Spinal cord (tissue), 10 donors: ENCODE measurements around the gene VPREB3. TPM values are rescaled to one million over a fixed set of nuclear protein-coding genes. Genes with fewer than 3 reads are reported as not detected.

Source experiments
- DNase-seq, 6 donors: peaks; one replicate each; pipeline versions ENCODE4 v3.0.0 to v3.0.0-alpha.2; 2013 to 2015; ENCODE audit warnings: low spot score in 6 of 6, low read depth in 4 of 6
- H3K27ac ChIP-seq: one replicate; pipeline ENCODE4 v1.5.1; 2013; ENCODE audit warnings: low read depth, low read length, control low read depth
- H3K27me3 ChIP-seq: one replicate; pipeline ENCODE4 v1.6.1; 2013; ENCODE audit warnings: low read length; ENCODE audit not compliant: control insufficient read depth, insufficient read depth
- H3K36me3 ChIP-seq: one replicate; pipeline ENCODE4 v1.6.1; 2013; ENCODE audit warnings: low read length; ENCODE audit not compliant: control insufficient read depth, insufficient read depth
- H3K4me1 ChIP-seq: one replicate; pipeline ENCODE4 v1.6.1; 2013; ENCODE audit warnings: low read length; ENCODE audit not compliant: control insufficient read depth, insufficient read depth
- H3K4me3 ChIP-seq: one replicate; pipeline ENCODE4 v1.5.1; 2013; ENCODE audit warnings: low read depth, low read length, control low read depth
- H3K9me3 ChIP-seq: one replicate; pipeline ENCODE4 v1.6.1; 2013; ENCODE audit warnings: low read length; ENCODE audit not compliant: control insufficient read depth, insufficient read depth
- WGBS: methylation state at CpG from one replicate; pipeline ENCODE4 v1.1.5; 2013; ENCODE audit warnings: missing lambda C conversion rate; ENCODE audit not compliant: insufficient coverage; 5-methylcytosine and 5-hydroxymethylcytosine counted together
- polyA plus RNA-seq, 2 donors: library from polyadenylated mRNA; unstranded; fragments of 120-200 nt; gene quantifications; one replicate each; pipeline ENCODE4 v1.2.1, GENCODE V29; 2013; ENCODE audit not compliant: insufficient read length in 2 of 2
- total RNA-seq, 2 donors: library from RNA; depleted of rRNA in 1 of 2; stranded (reverse); fragments of 120-200 nt in 1 of 2; fragments of >200 nt in 1 of 2; gene quantifications; one replicate each; pipeline versions ENCODE4 v1.2.3 to v1.2.4, GENCODE V29; 2013 to 2014
- donor health status: healthy.

The VPREB3 gene
- total and polyA plus RNA-seq, 4 donors: 0.33 to 1.2 (median 0.89) TPM; not detected in 1

GRCh38 chr22:23718371-23719165 is 35.7 kb downstream of the VPREB3 start:
- Histone ChIP-seq H3K9me3 (no peaks in the 10 kb centered on the region), H3K4me1 (peaks cover 22% of the 10 kb centered on the region), H3K4me3 (no peak overlapping the region), H3K36me3 (peaks cover 18% of the 10 kb centered on the region), H3K27ac (no peak overlapping the region), H3K27me3 (no peaks in the 10 kb centered on the region)
- no peak for DNase-seq
- 87% methylated on average over 5 of the region's 17 CpGs for WGBS

GRCh38 chr22:23716811-23717801 is 37.1 kb downstream of the VPREB3 start:
- H3K9me3 ChIP-seq: no peaks in the 10 kb centered on the region
- H3K27me3 ChIP-seq: no peaks in the 10 kb centered on the region
- peak overlapping the region; percentile 33 for H3K27ac ChIP-seq
- H3K4me1 ChIP-seq: peaks cover 22% of the 10 kb centered on the region
- H3K4me3 ChIP-seq: peak overlapping the region; percentile 78
- DNase-seq: peak; percentile 78 to 97 (median 81)
- WGBS: 3% methylated on average over 83 of the region's 84 CpGs
- H3K36me3 ChIP-seq: peaks cover 32% of the 10 kb centered on the region

GRCh38 chr22:23715806-23716375 is 38.3 kb downstream of the VPREB3 start:
- Histone ChIP-seq H3K36me3 (peaks cover 40% of the 10 kb centered on the region), H3K4me3 (peak overlapping the region; percentile 78), H3K27ac (no peak overlapping the region), H3K27me3 (no peaks in the 10 kb centered on the region), H3K4me1 (peaks cover 22% of the 10 kb centered on the region), H3K9me3 (no peaks in the 10 kb centered on the region)
- 84% methylated on average over 2 of the region's 18 CpGs for WGBS
- DNase-seq: no peak

GRCh38 chr22:23714596-23715578 is 39.3 kb downstream of the VPREB3 start:
- Histone ChIP-seq H3K27ac (no peak overlapping the region), H3K4me1 (peaks cover 22% of the 10 kb centered on the region), H3K27me3 (no peaks in the 10 kb centered on the region), H3K4me3 (no peak overlapping the region), H3K36me3 (peaks cover 44% of the 10 kb centered on the region), H3K9me3 (no peaks in the 10 kb centered on the region)
- no peak for DNase-seq
- WGBS: 86% methylated on average over 16 of the region's 23 CpGs

- H3K4me3 ChIP-seq: no peak overlapping the region
- no peak overlapping the region for H3K27ac ChIP-seq
- peaks cover 47% of the 10 kb centered on the region for H3K36me3 ChIP-seq
- H3K9me3 ChIP-seq: no peaks in the 10 kb centered on the region
- WGBS: 96% methylated on average over 20 of the region's 28 CpGs
- no peaks in the 10 kb centered on the region for H3K27me3 ChIP-seq
- H3K4me1 ChIP-seq: peaks cover 22% of the 10 kb centered on the region
- no peak for DNase-seq
Measured at GRCh38 chr22:23713696-23714595, 40.3 kb downstream of the VPREB3 start.

- no peak for DNase-seq
- Histone ChIP-seq H3K27me3 (no peaks in the 10 kb centered on the region), H3K4me3 (no peak overlapping the region), H3K36me3 (peaks cover 57% of the 10 kb centered on the region), H3K4me1 (peaks cover 18% of the 10 kb centered on the region), H3K9me3 (no peaks in the 10 kb centered on the region), H3K27ac (no peak overlapping the region)
- 95% methylated on average over 12 of the region's 12 CpGs for WGBS
Measured at GRCh38 chr22:23712256-23712655, 42.0 kb downstream of the VPREB3 start.

- no peak overlapping the region for H3K4me3 ChIP-seq
- H3K36me3 ChIP-seq: peaks cover 55% of the 10 kb centered on the region
- 100% methylated on average over 1 of the region's 2 CpGs for WGBS
- no peak overlapping the region for H3K27ac ChIP-seq
- no peaks in the 10 kb centered on the region for H3K9me3 ChIP-seq
- no peaks in the 10 kb centered on the region for H3K4me1 ChIP-seq
- DNase-seq: no peak
- no peaks in the 10 kb centered on the region for H3K27me3 ChIP-seq
Measured at GRCh38 chr22:23709107-23709506, 45.1 kb downstream of the VPREB3 start.

- H3K4me1 ChIP-seq: no peaks in the 10 kb centered on the region
- WGBS: no CpG with 5 or more reads among the region's 1 CpG
Measured at GRCh38 chr22:23708270-23708669, 46.0 kb downstream of the VPREB3 start.

More at GRCh38 chr22:23708270-23708669, 46.0 kb downstream of the VPREB3 start:
- peaks cover 46% of the 10 kb centered on the region for H3K36me3 ChIP-seq
- no peak overlapping the region for H3K27ac ChIP-seq
- DNase-seq: no peak
- no peak overlapping the region for H3K4me3 ChIP-seq
- no peaks in the 10 kb centered on the region for H3K27me3 ChIP-seq
- no peaks in the 10 kb centered on the region for H3K9me3 ChIP-seq
